AG09309 (cell line): ENCODE results near the gene ADAMTS12.
"Not testable (repeated sequence)": the region's sequence is repeated elsewhere in the genome, so short reads cannot be mapped to it uniquely, and the experiment has no call there.

Experiments
- DNase-seq: peaks from one replicate; pipeline ENCODE4 v3.0.0-alpha.2; 2010; ENCODE audit warnings: low read depth
- H3K4me3 ChIP-seq: 2 replicates; pipeline ENCODE4 v1.5.1; 2011; ENCODE audit warnings: mild to moderate bottlenecking, low read depth, low read length, moderate library complexity; ENCODE audit not compliant: control insufficient read depth
- CTCF ChIP-seq: IDR thresholded peaks from 2 replicates; pipeline ENCODE4 v1.5.1; 2011; ENCODE audit warnings: mild to moderate bottlenecking, low read depth, low read length, inconsistent platforms; ENCODE audit not compliant: insufficient read depth, control insufficient read depth; ENCODE audit errors: missing control alignments

Gene ADAMTS12

GRCh38 chr5:33931136-33931535 lies 39.3 kb upstream of the ADAMTS12 start:
- no peak for TF ChIP-seq CTCF
- no peak for DNase-seq
- H3K4me3 ChIP-seq = no peak overlapping the region

- DNase-seq = no peak
- no peak for TF ChIP-seq CTCF
- H3K4me3 ChIP-seq = no peak overlapping the region
Measured at GRCh38 chr5:33929925-33930690, 38.3 kb upstream of the ADAMTS12 start.

GRCh38 chr5:33928283-33928682 lies 36.5 kb upstream of the ADAMTS12 start:
- no peak for TF ChIP-seq CTCF
- no peak overlapping the region for H3K4me3 ChIP-seq
- no peak for DNase-seq

- no peak overlapping the region for H3K4me3 ChIP-seq
- DNase-seq = no peak
- TF ChIP-seq CTCF = no peak
Measured at GRCh38 chr5:33927685-33928084, 35.9 kb upstream of the ADAMTS12 start.

- no peak for TF ChIP-seq CTCF
- DNase-seq = no peak
- H3K4me3 ChIP-seq = no peak overlapping the region
Measured at GRCh38 chr5:33925278-33925677, 33.5 kb upstream of the ADAMTS12 start.

GRCh38 chr5:33921002-33921401 lies 29.2 kb upstream of the ADAMTS12 start:
- no peak overlapping the region for H3K4me3 ChIP-seq
- no peak for DNase-seq
- no peak for TF ChIP-seq CTCF

GRCh38 chr5:33914844-33915243 lies 23.1 kb upstream of the ADAMTS12 start:
- not testable (repeated sequence) for DNase-seq

GRCh38 chr5:33906248-33906647 lies 14.5 kb upstream of the ADAMTS12 start:
- H3K4me3 ChIP-seq, DNase-seq: not testable (repeated sequence)

More at GRCh38 chr5:33914844-33915243, 23.1 kb upstream of the ADAMTS12 start:
- not testable (repeated sequence) for H3K4me3 ChIP-seq
